Progenitor cell of endocrine pancreas (in vitro differentiated cells): Measurements from ENCODE around the gene ITGB7. TPM values are rescaled to one million over a fixed set of nuclear protein-coding genes. Genes with fewer than 3 reads are reported as not detected.

ENCODE experiments used
- DNase-seq: peaks from one replicate; pipeline ENCODE4 v3.0.0; 2021; ENCODE audit warnings: low spot score; ENCODE audit not compliant: unreplicated experiment
- H3K27ac Mint-ChIP-seq: 2 replicates; pipeline ENCODE4 v1.8.0; 2021; ENCODE audit warnings: mild to moderate bottlenecking, moderate library complexity, mixed read lengths
- H3K27me3 Mint-ChIP-seq: 2 replicates; pipeline ENCODE4 v1.8.0; 2021; ENCODE audit warnings: mixed read lengths
- H3K36me3 Mint-ChIP-seq: 2 replicates; pipeline ENCODE4 v1.8.0; 2022; ENCODE audit warnings: mixed read lengths; ENCODE audit not compliant: insufficient read depth
- H3K4me1 Mint-ChIP-seq: 2 replicates; pipeline ENCODE4 v1.8.0; 2021; ENCODE audit warnings: low read depth, mixed read lengths
- H3K4me3 Mint-ChIP-seq: 2 replicates; pipeline ENCODE4 v1.8.0; 2021; ENCODE audit warnings: low read depth, mild to moderate bottlenecking, moderate library complexity, mixed read lengths
- H3K9me3 Mint-ChIP-seq: 2 replicates; pipeline ENCODE4 v1.8.0; 2021; ENCODE audit warnings: low read depth, mixed read lengths
- CTCF ChIP-seq: fragments of 200-600 bp; sonication (generic); IDR thresholded peaks from one replicate; pipeline ENCODE4 v1.5.0; 2021; ENCODE audit warnings: antibody characterized with exemption, mild to moderate bottlenecking; ENCODE audit not compliant: unreplicated experiment
- total RNA-seq: library from RNA; stranded (reverse); gene quantifications from 2 replicates; pipeline ENCODE4 v1.2.1, GENCODE V29; 2021

Gene ITGB7
- total RNA-seq, 1 donor from 2014 or later, result 0.29 TPM

GRCh38 chr12:53187145-53187899, 19.7 kb downstream of the ITGB7 start:
- H3K4me3 Mint-ChIP-seq, result no peak overlapping the region
- H3K9me3 Mint-ChIP-seq, result no peaks in the 10 kb centered on the region
- H3K36me3 Mint-ChIP-seq, result peaks cover 27% of the 10 kb centered on the region
- no peak for DNase-seq
- H3K27me3 Mint-ChIP-seq, result no peaks in the 10 kb centered on the region
- no peak for TF ChIP-seq CTCF
- H3K4me1 Mint-ChIP-seq, result peaks cover 11% of the 10 kb centered on the region
- H3K27ac Mint-ChIP-seq, result no peak overlapping the region

GRCh38 chr12:53186745-53187144, 20.3 kb downstream of the ITGB7 start:
- peaks cover 31% of the 10 kb centered on the region for H3K36me3 Mint-ChIP-seq

GRCh38 chr12:53185582-53186153, 21.4 kb downstream of the ITGB7 start:
- peaks cover 32% of the 10 kb centered on the region for H3K36me3 Mint-ChIP-seq
- no peaks in the 10 kb centered on the region for H3K27me3 Mint-ChIP-seq
- H3K4me1 Mint-ChIP-seq, result peaks cover 23% of the 10 kb centered on the region

More at GRCh38 chr12:53186745-53187144, 20.3 kb downstream of the ITGB7 start:
- H3K9me3 Mint-ChIP-seq, result no peaks in the 10 kb centered on the region
- TF ChIP-seq CTCF, result no peak
- no peak overlapping the region for H3K27ac Mint-ChIP-seq
- H3K4me1 Mint-ChIP-seq, result peaks cover 17% of the 10 kb centered on the region
- no peak overlapping the region for H3K4me3 Mint-ChIP-seq
- no peak for DNase-seq
- no peaks in the 10 kb centered on the region for H3K27me3 Mint-ChIP-seq

GRCh38 chr12:53184828-53185227, 22.2 kb downstream of the ITGB7 start:
- Mint-ChIP-seq H3K36me3 (peaks cover 32% of the 10 kb centered on the region), H3K9me3 (no peaks in the 10 kb centered on the region), H3K27me3 (no peaks in the 10 kb centered on the region), H3K4me1 (peaks cover 26% of the 10 kb centered on the region), H3K4me3 (no peak overlapping the region), H3K27ac (no peak overlapping the region)
- TF ChIP-seq CTCF, result no peak
- DNase-seq, result no peak

More at GRCh38 chr12:53185582-53186153, 21.4 kb downstream of the ITGB7 start:
- H3K27ac Mint-ChIP-seq, result no peak overlapping the region
- no peak overlapping the region for H3K4me3 Mint-ChIP-seq
- H3K9me3 Mint-ChIP-seq, result no peaks in the 10 kb centered on the region
- no peak for DNase-seq
- TF ChIP-seq CTCF, result no peak

GRCh38 chr12:53182903-53183302, 24.1 kb downstream of the ITGB7 start:
- Mint-ChIP-seq H3K27me3 (no peaks in the 10 kb centered on the region), H3K9me3 (no peaks in the 10 kb centered on the region), H3K4me3 (peak overlapping the region; percentile 85), H3K36me3 (peaks cover 32% of the 10 kb centered on the region), H3K4me1 (peaks cover 33% of the 10 kb centered on the region), H3K27ac (no peak overlapping the region)
- no peak for DNase-seq
- no peak for TF ChIP-seq CTCF
